Measurements from ENCODE around the gene REEP3. TPM values are rescaled to one million over a fixed set of nuclear protein-coding genes. Genes with fewer than 3 reads are reported as not detected.

The REEP3 gene
- total and polyA plus RNA-seq, 2 experiments from 2014 or later: 69.9 to 72.1 TPM

DNA sequence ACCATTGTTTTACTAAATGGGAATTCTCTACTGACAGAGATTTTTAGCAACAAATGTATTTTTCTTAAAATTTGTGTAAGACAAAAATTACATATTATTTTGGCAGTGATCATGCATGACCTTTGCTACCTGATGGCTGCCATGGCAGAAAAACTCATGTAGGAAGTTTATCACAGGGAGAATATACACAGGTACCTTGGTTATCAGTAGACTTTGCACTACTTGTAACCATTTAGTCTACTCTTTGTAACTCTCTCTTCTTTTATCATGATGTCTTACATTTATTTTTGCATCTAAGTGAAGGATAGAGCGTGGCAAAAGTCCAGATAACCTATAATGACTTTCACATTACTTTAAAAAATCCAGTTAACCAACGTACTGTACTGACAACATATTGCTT lies 34.1 kb downstream of the REEP3 start:
- WGBS, 2 experiments (ENCODE audit: low coverage in 1 of 2, low lambda C conversion rate in 2 of 2, missing lambda C conversion rate in 2 of 2): 43 to 48% methylated on average over 2 of the region's 2 CpGs
- peak overlapping the region; percentile 75 for H3K4me2 ChIP-seq (ENCODE audit: unreplicated experiment)
- H3F3A ChIP-seq (ENCODE audit: insufficient read depth): peaks cover 38% of the 10 kb centered on the region
- DNase-seq: no peak
- H3K79me2 ChIP-seq (ENCODE audit: insufficient read depth): peaks cover 71% of the 10 kb centered on the region
- no peaks in the 10 kb centered on the region for H3K9me2 ChIP-seq (ENCODE audit: insufficient read depth)
- peaks cover 46% of the 10 kb centered on the region for H3K4me1 ChIP-seq (ENCODE audit: insufficient read depth)
- H3K9ac ChIP-seq: peak overlapping the region; percentile 82
- TF ChIP-seq EZH2phosphoT487 (IDR thresholded peaks at IDR 0.05; ENCODE audit: insufficient read depth, low read depth) (no peak), EZH2 (IDR thresholded peaks at IDR 0.05; ENCODE audit: insufficient read depth, poor library complexity, severe bottlenecking) (no peak)
- in situ Hi-C loops (cut with MboI): no loop called here
- no peaks in the 10 kb centered on the region for H3K27me3 ChIP-seq (replicated peaks; ENCODE audit: insufficient read depth)
- no peaks in the 10 kb centered on the region for H4K20me1 ChIP-seq (ENCODE audit: insufficient read depth)
- peak overlapping the region; percentile 98 for H3K27ac ChIP-seq
- peak overlapping the region; percentile 30; the same call in 1 of the 2 replicates for H3K4me3 ChIP-seq
- peak overlapping the region; percentile 25 for H2AFZ ChIP-seq
- H3K9me3 ChIP-seq (ENCODE audit: low read depth): no peaks in the 10 kb centered on the region
- no peaks in the 10 kb centered on the region for H3K36me3 ChIP-seq (ENCODE audit: low read depth)

GRCh38 chr10:63558132-63558784 lies 37.1 kb downstream of the REEP3 start:
- WGBS, 2 experiments (ENCODE audit: low coverage in 1 of 2, low lambda C conversion rate in 2 of 2, missing lambda C conversion rate in 2 of 2): 96 to 100% methylated on average over 5 of the region's 5 CpGs
- Histone ChIP-seq H3K9ac (no peak overlapping the region), H3K27ac (no peak overlapping the region), H3K4me2 (ENCODE audit: unreplicated experiment) (no peak overlapping the region), H3K36me3 (ENCODE audit: low read depth) (no peaks in the 10 kb centered on the region), H3K79me2 (ENCODE audit: insufficient read depth) (peaks cover 77% of the 10 kb centered on the region), H3F3A (ENCODE audit: insufficient read depth) (peaks cover 25% of the 10 kb centered on the region), H4K20me1 (ENCODE audit: insufficient read depth) (no peaks in the 10 kb centered on the region), H3K9me2 (ENCODE audit: insufficient read depth) (no peaks in the 10 kb centered on the region), H3K4me1 (ENCODE audit: insufficient read depth) (peaks cover 27% of the 10 kb centered on the region), H3K27me3 (replicated peaks; ENCODE audit: insufficient read depth) (no peaks in the 10 kb centered on the region), H3K4me3 (no peak overlapping the region), H3K9me3 (ENCODE audit: low read depth) (no peaks in the 10 kb centered on the region), H2AFZ (no peak overlapping the region)
- no peak for DNase-seq
- in situ Hi-C loops (cut with MboI): no loop called here
- TF ChIP-seq EZH2 (IDR thresholded peaks at IDR 0.05; ENCODE audit: insufficient read depth, poor library complexity, severe bottlenecking) (no peak), EZH2phosphoT487 (IDR thresholded peaks at IDR 0.05; ENCODE audit: insufficient read depth, low read depth) (no peak)

- WGBS, 2 experiments (ENCODE audit: low coverage in 1 of 2, low lambda C conversion rate in 2 of 2, missing lambda C conversion rate in 2 of 2): 86 to 89% methylated on average over 5 of the region's 5 CpGs
- Histone ChIP-seq H3K9me3 (ENCODE audit: low read depth) (no peaks in the 10 kb centered on the region), H3K27ac (no peak overlapping the region), H3K79me2 (ENCODE audit: insufficient read depth) (peaks cover 96% of the 10 kb centered on the region), H3K9me2 (ENCODE audit: insufficient read depth) (no peaks in the 10 kb centered on the region), H3K9ac (no peak overlapping the region), H3K27me3 (replicated peaks; ENCODE audit: insufficient read depth) (no peaks in the 10 kb centered on the region), H3K4me2 (ENCODE audit: unreplicated experiment) (no peak overlapping the region), H3K36me3 (ENCODE audit: low read depth) (no peaks in the 10 kb centered on the region), H2AFZ (no peak overlapping the region), H4K20me1 (ENCODE audit: insufficient read depth) (no peaks in the 10 kb centered on the region), H3F3A (ENCODE audit: insufficient read depth) (no peaks in the 10 kb centered on the region), H3K4me3 (no peak overlapping the region), H3K4me1 (ENCODE audit: insufficient read depth) (no peaks in the 10 kb centered on the region)
- TF ChIP-seq EZH2 (IDR thresholded peaks at IDR 0.05; ENCODE audit: insufficient read depth, poor library complexity, severe bottlenecking) (no peak), EZH2phosphoT487 (IDR thresholded peaks at IDR 0.05; ENCODE audit: insufficient read depth, low read depth) (no peak)
- no peak for DNase-seq
- in situ Hi-C loops (cut with MboI): no loop called here
Measured at GRCh38 chr10:63561341-63561740, 40.1 kb downstream of the REEP3 start.

- Histone ChIP-seq H3K36me3 (ENCODE audit: low read depth) (no peaks in the 10 kb centered on the region), H2AFZ (no peak overlapping the region), H3K4me2 (ENCODE audit: unreplicated experiment) (no peak overlapping the region), H3K4me3 (no peak overlapping the region), H3K4me1 (ENCODE audit: insufficient read depth) (no peaks in the 10 kb centered on the region), H3K27me3 (replicated peaks; ENCODE audit: insufficient read depth) (no peaks in the 10 kb centered on the region), H4K20me1 (ENCODE audit: insufficient read depth) (no peaks in the 10 kb centered on the region), H3K9me3 (ENCODE audit: low read depth) (no peaks in the 10 kb centered on the region), H3K79me2 (ENCODE audit: insufficient read depth) (peaks cover 97% of the 10 kb centered on the region), H3K27ac (no peak overlapping the region), H3F3A (ENCODE audit: insufficient read depth) (no peaks in the 10 kb centered on the region), H3K9me2 (ENCODE audit: insufficient read depth) (no peaks in the 10 kb centered on the region), H3K9ac (no peak overlapping the region)
- in situ Hi-C loops (cut with MboI): no loop called here
- DNase-seq: no peak
- no peak for TF ChIP-seq EZH2 (IDR thresholded peaks at IDR 0.05; ENCODE audit: insufficient read depth, poor library complexity, severe bottlenecking)
- TF ChIP-seq EZH2phosphoT487 (IDR thresholded peaks at IDR 0.05; ENCODE audit: insufficient read depth, low read depth): no peak
- WGBS, 2 experiments (ENCODE audit: low coverage in 1 of 2, low lambda C conversion rate in 2 of 2, missing lambda C conversion rate in 2 of 2): 98 to 100% methylated on average over 3 of the region's 3 CpGs
Measured at GRCh38 chr10:63562391-63562790, 41.2 kb downstream of the REEP3 start.
